Ishikawa (cell line): Measurements from ENCODE around the gene CADM2.

Experiments used
- CEBPB ChIP-seq: IDR thresholded peaks from 2 replicates; pipeline ENCODE4 v1.6.1; 2012
- CREB1 ChIP-seq: IDR thresholded peaks from 2 replicates; pipeline ENCODE4 v1.6.1; 2012; ENCODE audit warnings: low read depth
- EGR1 ChIP-seq: IDR thresholded peaks from 2 replicates; pipeline ENCODE4 v1.6.1; 2012
- EP300 ChIP-seq: IDR thresholded peaks from 2 replicates; pipeline ENCODE4 v1.6.1; 2012; ENCODE audit warnings: borderline replicate concordance
- FOXM1 ChIP-seq: IDR thresholded peaks from 2 replicates; pipeline ENCODE4 v1.6.1; 2012; ENCODE audit warnings: low read depth, borderline replicate concordance
- NFIC ChIP-seq: IDR thresholded peaks from 2 replicates; pipeline ENCODE4 v1.6.1; 2012
- RAD21 ChIP-seq: IDR thresholded peaks from 2 replicates; pipeline ENCODE4 v1.6.1; 2012; ENCODE audit warnings: low read depth
- TAF1 ChIP-seq: IDR thresholded peaks from 2 replicates; pipeline ENCODE4 v1.6.1; 2012; ENCODE audit warnings: low read depth, mild to moderate bottlenecking
- TCF12 ChIP-seq: IDR thresholded peaks from 2 replicates; pipeline ENCODE4 v1.6.1; 2012; ENCODE audit warnings: low read depth
- TEAD4 ChIP-seq: IDR thresholded peaks from 2 replicates; pipeline ENCODE4 v1.6.1; 2012
- YY1 ChIP-seq: IDR thresholded peaks from 2 replicates; pipeline ENCODE4 v1.6.1; 2012; ENCODE audit warnings: low read depth
- ZBTB7A ChIP-seq: IDR thresholded peaks from 2 replicates; pipeline ENCODE4 v1.6.1; 2012; ENCODE audit warnings: low read depth
- TF ChIP-seq, protein P1 (sequence below): IDR thresholded peaks from 2 replicates; pipeline ENCODE4 v1.6.1; 2012; ENCODE audit warnings: low read depth, mild to moderate bottlenecking
- TF ChIP-seq, protein P2 (sequence below): IDR thresholded peaks from 2 replicates; pipeline ENCODE4 v1.6.1; 2012
- TF ChIP-seq, protein P3 (sequence below): IDR thresholded peaks from 2 replicates; pipeline ENCODE4 v1.6.1; 2012

CADM2 gene

DNA sequence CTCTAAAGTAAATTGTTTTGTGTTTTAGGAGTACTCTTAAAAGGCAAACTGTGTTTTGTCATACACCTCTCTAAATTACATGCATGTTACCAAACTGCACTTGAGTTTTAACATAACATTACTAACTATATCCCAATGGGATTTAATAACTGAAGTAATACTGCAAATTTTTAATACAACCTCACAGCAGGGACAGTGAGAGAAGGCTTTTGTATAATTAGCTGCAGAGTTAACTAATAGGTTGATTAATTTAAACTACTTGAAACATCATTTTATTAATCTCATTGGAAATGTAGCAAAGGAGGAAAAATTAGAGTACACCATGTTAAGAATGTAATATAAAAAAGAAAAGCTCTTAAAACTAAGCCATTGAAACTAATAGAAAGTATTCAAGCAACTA, 417.3 kb downstream of the CADM2 start:
- TF ChIP-seq FOXM1 (no peak), CREB1 (no peak)

DNA sequence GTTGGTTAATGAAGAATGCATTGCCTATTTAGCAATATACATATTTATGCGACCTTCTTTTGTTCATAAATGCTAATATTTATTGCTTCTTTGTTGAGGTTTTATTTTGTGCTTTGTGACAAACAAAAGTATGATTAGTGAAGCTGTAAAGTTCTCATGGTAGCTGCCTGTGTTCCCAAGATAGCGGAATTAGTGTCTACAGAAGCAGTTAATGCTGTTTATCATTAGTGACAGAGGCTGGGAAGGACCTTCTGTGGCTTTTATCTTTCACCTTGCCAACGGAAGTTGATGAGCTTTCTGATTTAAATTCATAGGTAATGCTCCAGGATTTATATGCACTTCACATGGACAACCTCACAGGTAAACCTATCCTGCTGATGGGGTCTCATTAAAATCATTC, 418.3 kb downstream of the CADM2 start:
- TF ChIP-seq, protein P1, sequence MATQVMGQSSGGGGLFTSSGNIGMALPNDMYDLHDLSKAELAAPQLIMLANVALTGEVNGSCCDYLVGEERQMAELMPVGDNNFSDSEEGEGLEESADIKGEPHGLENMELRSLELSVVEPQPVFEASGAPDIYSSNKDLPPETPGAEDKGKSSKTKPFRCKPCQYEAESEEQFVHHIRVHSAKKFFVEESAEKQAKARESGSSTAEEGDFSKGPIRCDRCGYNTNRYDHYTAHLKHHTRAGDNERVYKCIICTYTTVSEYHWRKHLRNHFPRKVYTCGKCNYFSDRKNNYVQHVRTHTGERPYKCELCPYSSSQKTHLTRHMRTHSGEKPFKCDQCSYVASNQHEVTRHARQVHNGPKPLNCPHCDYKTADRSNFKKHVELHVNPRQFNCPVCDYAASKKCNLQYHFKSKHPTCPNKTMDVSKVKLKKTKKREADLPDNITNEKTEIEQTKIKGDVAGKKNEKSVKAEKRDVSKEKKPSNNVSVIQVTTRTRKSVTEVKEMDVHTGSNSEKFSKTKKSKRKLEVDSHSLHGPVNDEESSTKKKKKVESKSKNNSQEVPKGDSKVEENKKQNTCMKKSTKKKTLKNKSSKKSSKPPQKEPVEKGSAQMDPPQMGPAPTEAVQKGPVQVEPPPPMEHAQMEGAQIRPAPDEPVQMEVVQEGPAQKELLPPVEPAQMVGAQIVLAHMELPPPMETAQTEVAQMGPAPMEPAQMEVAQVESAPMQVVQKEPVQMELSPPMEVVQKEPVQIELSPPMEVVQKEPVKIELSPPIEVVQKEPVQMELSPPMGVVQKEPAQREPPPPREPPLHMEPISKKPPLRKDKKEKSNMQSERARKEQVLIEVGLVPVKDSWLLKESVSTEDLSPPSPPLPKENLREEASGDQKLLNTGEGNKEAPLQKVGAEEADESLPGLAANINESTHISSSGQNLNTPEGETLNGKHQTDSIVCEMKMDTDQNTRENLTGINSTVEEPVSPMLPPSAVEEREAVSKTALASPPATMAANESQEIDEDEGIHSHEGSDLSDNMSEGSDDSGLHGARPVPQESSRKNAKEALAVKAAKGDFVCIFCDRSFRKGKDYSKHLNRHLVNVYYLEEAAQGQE: no peak
- TF ChIP-seq CEBPB (no peak), EGR1 (no peak), TEAD4 (no peak)

DNA sequence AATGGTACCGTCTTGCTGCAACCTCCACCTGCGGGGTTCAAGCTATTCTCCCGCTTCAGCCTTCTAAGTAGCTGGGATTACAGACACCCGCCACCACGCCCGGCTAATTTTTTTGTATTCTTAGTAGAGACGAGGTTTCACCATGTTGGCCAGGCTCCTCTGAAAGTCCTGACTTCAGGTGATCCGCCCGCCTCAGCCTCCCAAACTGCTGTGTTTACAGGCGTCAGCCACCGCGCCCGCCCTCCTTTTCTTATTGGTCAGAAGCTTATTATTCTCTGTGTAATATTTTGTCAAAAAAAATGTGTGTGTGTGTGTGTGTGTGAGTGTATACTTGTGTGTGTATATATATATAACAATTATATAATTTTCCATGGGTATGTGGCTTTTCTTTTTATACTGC, 425.6 kb downstream of the CADM2 start:
- TF ChIP-seq ZBTB7A (no peak), TEAD4 (no peak), EP300 (no peak), TAF1 (no peak), TCF12 (no peak), CREB1 (no peak), YY1 (no peak), FOXM1 (no peak), NFIC (no peak), EGR1 (no peak), RAD21 (no peak), CEBPB (no peak)
- TF ChIP-seq, protein P1: no peak
- TF ChIP-seq, protein P2, sequence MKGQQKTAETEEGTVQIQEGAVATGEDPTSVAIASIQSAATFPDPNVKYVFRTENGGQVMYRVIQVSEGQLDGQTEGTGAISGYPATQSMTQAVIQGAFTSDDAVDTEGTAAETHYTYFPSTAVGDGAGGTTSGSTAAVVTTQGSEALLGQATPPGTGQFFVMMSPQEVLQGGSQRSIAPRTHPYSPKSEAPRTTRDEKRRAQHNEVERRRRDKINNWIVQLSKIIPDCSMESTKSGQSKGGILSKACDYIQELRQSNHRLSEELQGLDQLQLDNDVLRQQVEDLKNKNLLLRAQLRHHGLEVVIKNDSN: no peak
- TF ChIP-seq, protein P3, sequence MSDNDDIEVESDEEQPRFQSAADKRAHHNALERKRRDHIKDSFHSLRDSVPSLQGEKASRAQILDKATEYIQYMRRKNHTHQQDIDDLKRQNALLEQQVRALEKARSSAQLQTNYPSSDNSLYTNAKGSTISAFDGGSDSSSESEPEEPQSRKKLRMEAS: no peak

DNA sequence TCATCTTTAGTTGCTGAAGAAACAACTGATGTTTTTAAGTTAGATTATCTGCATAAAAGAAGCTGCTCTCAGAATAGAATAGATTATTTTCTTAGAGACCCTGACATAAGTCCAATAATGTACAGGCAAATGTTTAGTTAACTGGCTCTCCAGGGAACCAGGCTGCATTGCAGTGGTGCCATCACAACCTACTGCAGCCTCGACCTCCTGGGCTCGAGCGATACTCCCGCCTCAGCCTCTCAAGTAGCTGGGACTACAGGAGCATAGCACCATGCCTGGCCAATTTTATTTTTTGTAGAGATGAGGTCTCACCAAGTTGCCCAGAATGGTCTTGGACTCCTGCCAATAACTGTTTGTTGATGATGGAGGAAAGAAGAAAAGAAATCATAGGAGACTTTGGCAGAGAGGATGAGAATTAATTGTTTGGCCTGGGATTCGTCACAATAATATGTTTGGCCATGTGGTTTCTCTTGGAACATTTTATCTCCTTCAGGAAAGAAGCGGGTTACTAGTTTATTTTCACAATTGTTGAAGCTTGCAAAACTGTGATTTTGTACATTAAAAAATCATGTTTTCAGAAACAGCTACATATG, 429.2 kb downstream of the CADM2 start:
- TF ChIP-seq, protein P1: no peak
- TF ChIP-seq NFIC (no peak), CEBPB (no peak), TAF1 (no peak), YY1 (no peak), EP300 (no peak), EGR1 (no peak), TCF12 (no peak), ZBTB7A (no peak), RAD21 (no peak), FOXM1 (no peak), TEAD4 (no peak), CREB1 (no peak)
- TF ChIP-seq, protein P2: no peak
- TF ChIP-seq, protein P3: no peak

DNA sequence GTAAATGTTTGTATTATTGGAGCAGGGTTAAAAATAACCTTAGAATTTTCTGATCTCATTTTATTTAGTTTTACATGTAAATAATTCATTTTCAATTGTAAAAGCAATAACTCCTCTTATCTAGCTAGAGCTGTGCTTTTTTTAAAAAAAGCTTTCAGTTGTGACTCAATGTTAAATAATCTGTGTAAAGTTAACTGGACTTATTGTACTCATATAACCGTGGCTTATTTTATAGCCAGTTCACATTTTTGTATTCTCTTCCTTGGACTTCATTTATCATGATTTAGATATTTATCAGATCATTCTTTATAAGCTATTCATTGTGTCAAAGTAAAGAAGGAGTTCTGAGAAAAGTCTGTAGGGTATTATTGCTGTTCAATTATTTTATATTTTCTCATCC, 435.6 kb downstream of the CADM2 start:
- TF ChIP-seq EP300: no peak
- TF ChIP-seq, protein P1: no peak
- no peak for TF ChIP-seq TAF1
- no peak for TF ChIP-seq NFIC
- no peak for TF ChIP-seq YY1
- TF ChIP-seq EGR1: no peak
- no peak for TF ChIP-seq RAD21
- TF ChIP-seq, protein P3: no peak
- TF ChIP-seq ZBTB7A: no peak
- no peak for TF ChIP-seq TCF12
- TF ChIP-seq CEBPB: no peak
- TF ChIP-seq, protein P2: no peak
- TF ChIP-seq CREB1: no peak
- no peak for TF ChIP-seq TEAD4
- no peak for TF ChIP-seq FOXM1
